Thyroid gland (tissue), 4 donors: ENCODE measurements around the gene VKORC1L1. TPM values are rescaled to one million over a fixed set of nuclear protein-coding genes. Genes with fewer than 3 reads are reported as not detected.
"Not testable (repeated sequence)": the region's sequence is repeated elsewhere in the genome, so short reads cannot be mapped to it uniquely, and the experiment has no call there.

Experiments
- DNase-seq, 2 donors: peaks; one replicate each; pipeline ENCODE4 v3.0.0-alpha.2; 2019
- H3K27ac ChIP-seq, 3 donors: fragments of 200-600 bp; sonication (generic); 1 replicate in 2 of 3; 2 replicates in 1 of 3; pipeline ENCODE4 v1.5.1; 2016 to 2019; ENCODE audit warnings: mild to moderate bottlenecking in 1 of 3, moderate library complexity in 1 of 3
- H3K27me3 ChIP-seq: fragments of 200-600 bp; sonication (generic); one replicate; pipeline ENCODE4 v1.5.1; 2019
- H3K36me3 ChIP-seq, 2 donors: fragments of 200-600 bp; sonication (generic); one replicate each; pipeline ENCODE4 v1.5.1; 2016 to 2019
- H3K4me1 ChIP-seq, 2 donors: fragments of 200-600 bp; sonication (generic); one replicate each; pipeline ENCODE4 v1.5.1; 2017 to 2019
- H3K4me3 ChIP-seq, 3 donors: fragments of 200-600 bp; sonication (generic); replicated peaks in 1 of 3; 1 replicate in 2 of 3; 2 replicates in 1 of 3; pipeline ENCODE4 v1.5.1; 2016; ENCODE audit warnings: mild to moderate bottlenecking in 1 of 3
- H3K9me3 ChIP-seq: fragments of 200-600 bp; sonication (generic); one replicate; pipeline ENCODE4 v1.5.1; 2017
- CTCF ChIP-seq, 6 experiments: fragments of 200-600 bp in 3 of 6; fragments of 450-650 bp in 3 of 6; sonication (generic) in 3 of 6; IDR thresholded peaks; one replicate each; pipeline ENCODE4 v1.5.1; 2016 to 2019; ENCODE audit warnings: antibody characterized with exemption in 6 of 6, mild to moderate bottlenecking in 2 of 6, inconsistent platforms in 1 of 6, moderate library complexity in 1 of 6
- POLR2A ChIP-seq, 2 donors: fragments of 450-650 bp; IDR thresholded peaks; one replicate each; pipeline ENCODE4 v1.6.1; 2017; ENCODE audit warnings: antibody characterized with exemption in 2 of 2, mild to moderate bottlenecking in 2 of 2, moderate library complexity in 1 of 2
- WGBS, 2 donors: methylation state at CpG; one replicate each; pipeline ENCODE4 v1.1.5; 2017; 5-methylcytosine and 5-hydroxymethylcytosine counted together
- intact Hi-C: fragments of 100-400 bp; cut with DNase I; formaldehyde crosslinking; loops from one replicate; pipeline ENCODE4 v1.15.1; 2023
- total RNA-seq, 4 donors: library from RNA; depleted of rRNA; stranded (reverse); fragments of >200 nt; gene quantifications; one replicate each; pipeline ENCODE4 v1.2.3, GENCODE V29; 2016

Gene VKORC1L1
- total RNA-seq, 4 donors from 2014 or later = 13.9 to 21.0 (median 18.2) TPM

- no peak for DNase-seq
- H3K27ac ChIP-seq = no peak overlapping the region
- no peak for TF ChIP-seq CTCF (IDR thresholded peaks at IDR 0.05)
- no peak for TF ChIP-seq POLR2A (IDR thresholded peaks at IDR 0.05)
- no peak overlapping the region for H3K4me3 ChIP-seq
- intact Hi-C loops = no loop called here
- no peaks in the 10 kb centered on the region for H3K4me1 ChIP-seq
- H3K27me3 ChIP-seq = no peaks in the 10 kb centered on the region
- H3K36me3 ChIP-seq = peaks cover 0 to 5% of the 10 kb centered on the region in 2 donors
- 76 to 81% methylated on average over 1 of the region's 1 CpG for WGBS, 2 donors
- H3K9me3 ChIP-seq = no peaks in the 10 kb centered on the region
These were observed 20.0 kb downstream of the VKORC1L1 start for GRCh38 chr7:65892835-65893234.

- Histone ChIP-seq H3K27me3 (no peaks in the 10 kb centered on the region), H3K9me3 (no peaks in the 10 kb centered on the region), H3K4me3 (no peak overlapping the region), H3K36me3 (no peaks in the 10 kb centered on the region), H3K27ac (no peak overlapping the region), H3K4me1 (no peaks in the 10 kb centered on the region)
- TF ChIP-seq POLR2A (IDR thresholded peaks at IDR 0.05) (no peak), CTCF (IDR thresholded peaks at IDR 0.05) (no peak)
- WGBS, 2 donors = 89 to 92% methylated on average over 4 of the region's 4 CpGs
- intact Hi-C loops = no loop called here
- DNase-seq = no peak
These were observed 23.5 kb downstream of the VKORC1L1 start for GRCh38 chr7:65896279-65896870.

- 98% methylated on average over 3 of the region's 3 CpGs for WGBS, 2 donors
- intact Hi-C loops = not testable (repeated sequence)
These were observed 24.4 kb downstream of the VKORC1L1 start for GRCh38 chr7:65897289-65897688.

GRCh38 chr7:65898677-65899447 lies 26.0 kb downstream of the VKORC1L1 start:
- H3K9me3 ChIP-seq, H3K36me3 ChIP-seq, H3K27me3 ChIP-seq, H3K4me3 ChIP-seq, intact Hi-C loops, DNase-seq, H3K27ac ChIP-seq, H3K4me1 ChIP-seq: not testable (repeated sequence)
- WGBS, 2 donors = 86 to 91% methylated on average over 2 of the region's 2 CpGs

More at GRCh38 chr7:65897289-65897688, 24.4 kb downstream of the VKORC1L1 start:
- not testable (repeated sequence) for H3K4me3 ChIP-seq, DNase-seq, H3K9me3 ChIP-seq, H3K27ac ChIP-seq, H3K36me3 ChIP-seq, H3K4me1 ChIP-seq, H3K27me3 ChIP-seq

- Histone ChIP-seq H3K27ac (no peak overlapping the region), H3K9me3 (no peaks in the 10 kb centered on the region), H3K4me3 (no peak overlapping the region), H3K36me3 (no peaks in the 10 kb centered on the region), H3K4me1 (no peaks in the 10 kb centered on the region), H3K27me3 (no peaks in the 10 kb centered on the region)
- no peak for DNase-seq
- no peak for TF ChIP-seq POLR2A (IDR thresholded peaks at IDR 0.05)
- TF ChIP-seq CTCF (IDR thresholded peaks at IDR 0.05) = no peak
- intact Hi-C loops = no loop called here
These were observed 29.4 kb downstream of the VKORC1L1 start for GRCh38 chr7:65902306-65902705.

- Histone ChIP-seq H3K4me3 (no peak overlapping the region), H3K27ac (no peak overlapping the region), H3K4me1 (peaks cover 4 to 6% of the 10 kb centered on the region in 2 donors), H3K27me3 (no peaks in the 10 kb centered on the region), H3K9me3 (no peaks in the 10 kb centered on the region), H3K36me3 (no peaks in the 10 kb centered on the region)
- 68 to 75% methylated on average over 6 of the region's 6 CpGs for WGBS, 2 donors
- DNase-seq = no peak
- intact Hi-C loops = no loop called here
- TF ChIP-seq CTCF (IDR thresholded peaks at IDR 0.05) (no peak), POLR2A (IDR thresholded peaks at IDR 0.05) (no peak)
These were observed 34.8 kb downstream of the VKORC1L1 start for GRCh38 chr7:65907501-65908198.
